ENCODE data around the gene EXOC4. TPM values are rescaled to one million over a fixed set of nuclear protein-coding genes. Genes with fewer than 3 reads are reported as not detected.

Gene EXOC4
- total RNA-seq, 2 experiments from 2014 or later, result 58.0 to 59.9 TPM

DNA sequence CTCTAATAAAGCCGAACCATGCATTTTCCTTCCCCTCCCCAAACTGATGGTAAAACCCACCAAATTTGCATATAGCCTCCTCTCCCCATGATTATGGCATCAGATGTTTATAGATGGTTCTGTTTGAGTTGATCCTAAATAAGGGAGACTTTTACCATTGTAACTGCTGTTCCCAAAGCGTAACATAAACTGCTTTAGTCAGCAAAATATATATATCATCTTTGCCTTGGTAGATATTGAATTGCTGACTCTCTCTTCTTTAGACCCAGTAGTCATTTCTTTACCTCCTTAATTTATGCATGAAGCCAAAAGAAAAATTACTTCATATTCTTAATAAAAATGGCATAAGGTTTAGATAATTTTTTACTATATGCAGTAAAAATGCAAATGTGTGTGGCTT, 788.1 kb downstream of the EXOC4 start:
- Mint-ChIP-seq H3K27ac (no peak overlapping the region), H3K4me1 (ENCODE audit: low read depth) (no peaks in the 10 kb centered on the region), H3K36me3 (ENCODE audit: low read depth) (peaks cover 14% of the 10 kb centered on the region), H3K27me3 (no peaks in the 10 kb centered on the region), H3K4me3 (no peak overlapping the region), H3K9me3 (no peaks in the 10 kb centered on the region)
- H3K36me3 ChIP-seq (ENCODE audit: insufficient read depth, low read length), result no peaks in the 10 kb centered on the region
- H3K27ac ChIP-seq (ENCODE audit: low read depth in 1 of 2, low read length in 2 of 2), result no peak overlapping the region
- POLR2A ChIA-PET, result interaction anchor here (1.2 kb wide), 1 partner anchor 9 kb away, joined by 4 read pairs; no protein-coding TSS in a partner anchor
- H3K27me3 ChIP-seq (ENCODE audit: control insufficient read depth in 1 of 2, insufficient read depth in 2 of 2, low read length in 2 of 2), result no peaks in the 10 kb centered on the region
- ATAC-seq (ENCODE audit: poor library complexity), result no peak
- TF ChIP-seq, protein P1, sequence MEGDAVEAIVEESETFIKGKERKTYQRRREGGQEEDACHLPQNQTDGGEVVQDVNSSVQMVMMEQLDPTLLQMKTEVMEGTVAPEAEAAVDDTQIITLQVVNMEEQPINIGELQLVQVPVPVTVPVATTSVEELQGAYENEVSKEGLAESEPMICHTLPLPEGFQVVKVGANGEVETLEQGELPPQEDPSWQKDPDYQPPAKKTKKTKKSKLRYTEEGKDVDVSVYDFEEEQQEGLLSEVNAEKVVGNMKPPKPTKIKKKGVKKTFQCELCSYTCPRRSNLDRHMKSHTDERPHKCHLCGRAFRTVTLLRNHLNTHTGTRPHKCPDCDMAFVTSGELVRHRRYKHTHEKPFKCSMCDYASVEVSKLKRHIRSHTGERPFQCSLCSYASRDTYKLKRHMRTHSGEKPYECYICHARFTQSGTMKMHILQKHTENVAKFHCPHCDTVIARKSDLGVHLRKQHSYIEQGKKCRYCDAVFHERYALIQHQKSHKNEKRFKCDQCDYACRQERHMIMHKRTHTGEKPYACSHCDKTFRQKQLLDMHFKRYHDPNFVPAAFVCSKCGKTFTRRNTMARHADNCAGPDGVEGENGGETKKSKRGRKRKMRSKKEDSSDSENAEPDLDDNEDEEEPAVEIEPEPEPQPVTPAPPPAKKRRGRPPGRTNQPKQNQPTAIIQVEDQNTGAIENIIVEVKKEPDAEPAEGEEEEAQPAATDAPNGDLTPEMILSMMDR (IDR thresholded peaks at IDR 0.05), result no peak
- H3K4me1 ChIP-seq (ENCODE audit: insufficient read depth, low read length), result no peaks in the 10 kb centered on the region
- no peak overlapping the region for H3K4me3 ChIP-seq (ENCODE audit: low read length)
- CTCF ChIA-PET, result no interaction called here
- intact Hi-C loops (cut with DNase I, micrococcal nuclease), result no loop called here
- no peaks in the 10 kb centered on the region for H3K9me3 ChIP-seq (ENCODE audit: control insufficient read depth in 1 of 2, insufficient read depth in 1 of 2, low read length in 2 of 2)
- no peak for DNase-seq

DNA sequence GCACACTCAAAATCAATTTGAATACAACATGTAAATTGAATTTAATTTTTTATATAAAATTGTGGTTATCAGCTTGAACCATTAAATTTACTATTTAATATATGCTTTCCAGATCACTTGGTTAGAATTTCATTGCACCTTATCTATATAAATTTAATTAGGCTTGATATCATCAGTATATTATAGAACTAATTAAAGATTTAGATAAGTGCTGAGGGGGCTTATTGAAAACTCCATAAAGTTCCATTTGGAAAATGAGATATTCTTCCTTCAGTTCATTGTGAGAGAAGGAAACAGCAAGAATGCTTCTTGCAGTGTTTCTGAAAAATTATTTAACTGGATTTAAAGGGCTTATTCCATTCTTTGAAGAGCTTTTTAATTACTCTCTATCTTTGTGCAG, 788.6 kb downstream of the EXOC4 start:
- no peaks in the 10 kb centered on the region for H3K36me3 ChIP-seq (ENCODE audit: insufficient read depth, low read length)
- no peaks in the 10 kb centered on the region for H3K4me1 Mint-ChIP-seq (ENCODE audit: low read depth)
- no peaks in the 10 kb centered on the region for H3K9me3 Mint-ChIP-seq
- CTCF ChIA-PET, result no interaction called here
- no peaks in the 10 kb centered on the region for H3K4me1 ChIP-seq (ENCODE audit: insufficient read depth, low read length)
- peaks cover 14% of the 10 kb centered on the region for H3K36me3 Mint-ChIP-seq (ENCODE audit: low read depth)
- no peak overlapping the region for H3K4me3 ChIP-seq (ENCODE audit: low read length)
- H3K27me3 Mint-ChIP-seq, result no peaks in the 10 kb centered on the region
- DNase-seq, result no peak
- H3K27ac ChIP-seq (ENCODE audit: low read depth in 1 of 2, low read length in 2 of 2), result no peak overlapping the region
- H3K4me3 Mint-ChIP-seq, result no peak overlapping the region
- ATAC-seq (ENCODE audit: poor library complexity), result no peak
- TF ChIP-seq, protein P1 (IDR thresholded peaks at IDR 0.05), result no peak
- H3K27me3 ChIP-seq (ENCODE audit: control insufficient read depth in 1 of 2, insufficient read depth in 2 of 2, low read length in 2 of 2), result no peaks in the 10 kb centered on the region
- intact Hi-C loops (cut with DNase I, micrococcal nuclease), result no loop called here
- no peaks in the 10 kb centered on the region for H3K9me3 ChIP-seq (ENCODE audit: control insufficient read depth in 1 of 2, insufficient read depth in 1 of 2, low read length in 2 of 2)
- POLR2A ChIA-PET, result interaction anchor here (1.2 kb wide), 1 partner anchor 10 kb away, joined by 4 read pairs; no protein-coding TSS in a partner anchor
- no peak overlapping the region for H3K27ac Mint-ChIP-seq

DNA sequence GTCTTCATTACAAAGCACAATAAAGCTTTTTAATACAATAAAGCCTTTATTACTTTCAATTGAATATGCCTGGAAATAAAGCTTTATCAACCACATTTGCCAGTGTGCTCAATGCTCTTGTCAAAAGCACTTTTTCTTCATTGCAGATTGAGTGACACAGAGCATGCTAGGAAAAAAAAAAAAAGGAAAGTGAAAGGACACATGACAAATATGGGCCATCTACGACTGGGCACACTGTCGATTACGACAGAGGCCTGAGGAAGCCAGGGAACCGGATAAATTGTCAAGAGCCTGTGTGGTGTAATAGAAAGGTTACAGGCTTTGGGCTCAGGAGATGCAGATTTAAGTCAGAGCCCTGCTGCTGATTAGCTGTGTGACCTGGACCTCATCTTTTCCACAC, 789.4 kb downstream of the EXOC4 start:
- Mint-ChIP-seq H3K9me3 (no peaks in the 10 kb centered on the region), H3K36me3 (ENCODE audit: low read depth) (peaks cover 15% of the 10 kb centered on the region), H3K4me1 (ENCODE audit: low read depth) (no peaks in the 10 kb centered on the region), H3K27me3 (no peaks in the 10 kb centered on the region), H3K4me3 (no peak overlapping the region), H3K27ac (no peak overlapping the region)
- H3K36me3 ChIP-seq (ENCODE audit: insufficient read depth, low read length), result no peaks in the 10 kb centered on the region
- H3K9me3 ChIP-seq (ENCODE audit: control insufficient read depth in 1 of 2, insufficient read depth in 1 of 2, low read length in 2 of 2), result peaks cover 0 to 5% of the 10 kb centered on the region in 2 experiments
- no peak for ATAC-seq (ENCODE audit: poor library complexity)
- TF ChIP-seq, protein P1 (IDR thresholded peaks at IDR 0.05), result no peak
- H3K27me3 ChIP-seq (ENCODE audit: control insufficient read depth in 1 of 2, insufficient read depth in 2 of 2, low read length in 2 of 2), result no peaks in the 10 kb centered on the region
- ChIA-PET CTCF (no interaction called here), POLR2A (interaction anchor here (0.6 to 1.2 kb wide), 2 partner anchors 11 to 341 kb away, joined by 3 to 4 read pairs; no protein-coding TSS in a partner anchor)
- no peak overlapping the region for H3K27ac ChIP-seq (ENCODE audit: low read depth in 1 of 2, low read length in 2 of 2)
- no peak for DNase-seq
- H3K4me3 ChIP-seq (ENCODE audit: low read length), result no peak overlapping the region
- no peaks in the 10 kb centered on the region for H3K4me1 ChIP-seq (ENCODE audit: insufficient read depth, low read length)
- intact Hi-C loops (cut with DNase I, micrococcal nuclease), result no loop called here
